Activated naive CD8-positive, alpha-beta T cell treated with anti-CD3 and anti-CD28 coated beads, Interleukin-2, amount 10 ng/mL, durations not matched to agents 7 days and 5 days (primary cell): Measurements from ENCODE around the gene SORCS3. TPM values are rescaled to one million over a fixed set of nuclear protein-coding genes. Genes with fewer than 3 reads are reported as not detected.

Source experiments
- ATAC-seq: fragments of 150-1000 bp; cut with Tn5 transposase; one replicate; pipeline ENCODE4 v1.10.0; 2021; ENCODE audit warnings: low read depth, moderate library complexity
- POLR2A ChIA-PET: fragments of 350-600 bp; sonication (Branson Sonifier 250); formaldehyde crosslinking; loops from one replicate; lab custom pipeline; 2021; ENCODE audit warnings: antibody characterized with exemption; lab: Charles Lee
- DNase-seq: peaks from one replicate; pipeline ENCODE4 v3.0.0; 2021
- H3K27ac Mint-ChIP-seq: one replicate; pipeline ENCODE4 v1.8.0; 2022; ENCODE audit warnings: mild to moderate bottlenecking, mixed read lengths
- H3K27me3 Mint-ChIP-seq: one replicate; pipeline ENCODE4 v1.8.0; 2022; ENCODE audit warnings: mild to moderate bottlenecking, moderate library complexity, mixed read lengths
- H3K36me3 Mint-ChIP-seq: one replicate; pipeline ENCODE4 v1.8.0; 2021; ENCODE audit warnings: mild to moderate bottlenecking, mixed read lengths
- H3K4me1 Mint-ChIP-seq: one replicate; pipeline ENCODE4 v1.8.0; 2021; ENCODE audit warnings: mixed read lengths
- H3K4me3 Mint-ChIP-seq: one replicate; pipeline ENCODE4 v1.8.0; 2022; ENCODE audit warnings: mild to moderate bottlenecking, moderate library complexity, mixed read lengths
- H3K9me3 Mint-ChIP-seq: one replicate; pipeline ENCODE4 v1.8.0; 2021; ENCODE audit warnings: mixed read lengths
- total RNA-seq, 2 experiments: library from RNA; stranded (reverse); gene quantifications; one replicate each; pipeline ENCODE4 v1.2.3, GENCODE V29; 2021

The SORCS3 gene
- total RNA-seq, 2 experiments from 2014 or later = not detected

GRCh38 chr10:105243825-105244224, 602.7 kb downstream of the SORCS3 start:
- no peaks in the 10 kb centered on the region for H3K4me1 Mint-ChIP-seq
- POLR2A ChIA-PET = no interaction called here
- H3K9me3 Mint-ChIP-seq = no peaks in the 10 kb centered on the region
- H3K27ac Mint-ChIP-seq = no peak overlapping the region
- no peak for DNase-seq
- no peaks in the 10 kb centered on the region for H3K27me3 Mint-ChIP-seq
- no peak for ATAC-seq
- no peak overlapping the region for H3K4me3 Mint-ChIP-seq
- H3K36me3 Mint-ChIP-seq = no peaks in the 10 kb centered on the region

DNA sequence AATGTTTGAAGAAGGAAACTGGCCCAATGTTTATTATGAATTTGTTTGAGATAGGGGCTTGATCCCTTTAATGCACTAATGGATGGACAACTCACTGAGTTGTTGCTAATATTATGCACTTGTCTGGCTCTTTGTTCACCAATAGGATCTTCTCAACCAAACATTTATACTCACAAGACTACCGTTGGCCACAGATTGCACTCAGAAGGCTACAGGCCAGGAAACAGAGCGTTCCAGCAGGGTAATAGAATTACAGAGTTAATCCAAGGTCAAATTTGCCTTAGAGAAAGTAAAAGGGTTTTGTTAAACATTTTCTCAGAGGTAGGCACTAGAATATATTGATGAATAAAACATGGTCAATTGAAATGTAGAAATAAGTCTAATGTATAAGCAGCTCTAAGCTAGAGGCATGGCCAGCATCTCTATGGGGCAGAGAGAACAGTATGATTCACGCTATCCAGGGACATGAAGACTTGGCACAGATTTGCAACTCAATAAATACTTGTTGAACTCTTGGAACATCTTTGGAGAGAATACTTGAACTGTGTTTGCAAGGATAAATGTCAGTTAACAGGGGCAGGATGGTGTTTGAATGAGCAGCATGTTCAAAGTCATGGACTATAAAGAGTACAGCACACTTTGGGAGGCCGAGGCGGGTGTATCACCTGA, 606.9 kb downstream of the SORCS3 start:
- Mint-ChIP-seq H3K4me3 (no peak overlapping the region), H3K9me3 (no peaks in the 10 kb centered on the region), H3K4me1 (no peaks in the 10 kb centered on the region), H3K27ac (no peak overlapping the region), H3K27me3 (no peaks in the 10 kb centered on the region), H3K36me3 (no peaks in the 10 kb centered on the region)
- no peak for ATAC-seq
- no peak for DNase-seq
- POLR2A ChIA-PET = no interaction called here

GRCh38 chr10:105252911-105253310, 611.8 kb downstream of the SORCS3 start:
- Mint-ChIP-seq H3K27me3 (no peaks in the 10 kb centered on the region), H3K36me3 (no peaks in the 10 kb centered on the region), H3K9me3 (peaks cover 2% of the 10 kb centered on the region), H3K27ac (no peak overlapping the region), H3K4me1 (peaks cover under 1% of the 10 kb centered on the region), H3K4me3 (no peak overlapping the region)
- ATAC-seq = no peak
- POLR2A ChIA-PET = no interaction called here
- no peak for DNase-seq

GRCh38 chr10:105253515-105254212, 612.6 kb downstream of the SORCS3 start:
- Mint-ChIP-seq H3K27me3 (no peaks in the 10 kb centered on the region), H3K36me3 (no peaks in the 10 kb centered on the region), H3K4me1 (peaks cover 2% of the 10 kb centered on the region), H3K9me3 (peaks cover 2% of the 10 kb centered on the region), H3K27ac (no peak overlapping the region), H3K4me3 (no peak overlapping the region)
- ATAC-seq (no peak), DNase-seq (no peak)
- POLR2A ChIA-PET = no interaction called here

DNA sequence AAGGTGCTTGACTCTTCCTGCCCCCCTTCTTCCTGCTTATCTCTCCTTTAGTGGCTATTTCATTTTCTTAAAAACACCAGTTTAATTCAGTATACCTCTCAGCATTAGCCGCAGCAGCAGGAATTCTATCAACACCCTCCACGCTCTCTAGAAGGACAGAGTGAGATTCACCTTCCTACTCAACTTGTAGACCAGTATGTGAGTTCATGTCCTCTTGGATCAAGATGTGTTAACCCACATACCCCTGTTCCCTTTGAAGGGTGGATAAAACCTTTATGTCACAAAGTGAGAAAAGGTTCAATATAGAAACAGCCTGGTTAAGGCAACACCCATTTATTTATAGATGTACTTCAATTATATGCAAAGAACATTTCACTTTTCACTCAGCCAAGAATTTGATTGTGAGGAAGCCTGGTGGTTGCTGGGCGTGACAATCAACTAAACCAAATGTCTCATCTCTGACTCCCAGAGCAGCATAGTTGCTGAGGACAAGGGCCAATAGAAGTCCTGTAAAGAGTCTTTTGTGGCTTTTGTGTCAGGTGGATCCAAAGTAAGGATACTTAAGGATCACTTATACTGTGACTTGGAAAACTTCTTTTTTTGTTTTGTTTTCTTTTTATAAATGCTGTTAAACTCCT, 617.1 kb downstream of the SORCS3 start:
- DNase-seq = no peak
- H3K27me3 Mint-ChIP-seq = no peaks in the 10 kb centered on the region
- H3K4me3 Mint-ChIP-seq = no peak overlapping the region
- no peak for ATAC-seq
- POLR2A ChIA-PET = no interaction called here
- H3K36me3 Mint-ChIP-seq = no peaks in the 10 kb centered on the region
- H3K9me3 Mint-ChIP-seq = peaks cover 2% of the 10 kb centered on the region
- no peak overlapping the region for H3K27ac Mint-ChIP-seq
- H3K4me1 Mint-ChIP-seq = peaks cover 2% of the 10 kb centered on the region

DNA sequence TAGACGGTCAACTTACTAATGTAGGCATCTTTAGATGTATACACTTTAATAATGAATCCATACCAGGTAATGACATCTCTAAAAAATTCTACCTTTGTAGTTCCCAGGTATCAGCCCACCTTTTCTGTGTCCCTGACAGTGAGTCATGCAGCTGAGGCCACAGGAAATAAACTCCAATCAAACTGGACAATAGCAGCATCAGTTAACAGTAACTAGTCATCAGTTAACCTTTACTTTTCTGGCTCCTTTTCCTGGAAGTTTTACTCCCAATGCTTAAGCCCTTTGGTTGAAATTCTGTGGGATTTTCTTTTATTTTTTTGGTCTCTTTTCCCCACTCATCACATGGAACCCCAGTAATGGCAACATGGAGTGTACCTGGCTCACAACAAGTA, 617.6 kb downstream of the SORCS3 start:
- H3K36me3 Mint-ChIP-seq = no peaks in the 10 kb centered on the region
- ATAC-seq (no peak), DNase-seq (no peak)
- no peaks in the 10 kb centered on the region for H3K9me3 Mint-ChIP-seq
- H3K27ac Mint-ChIP-seq = no peak overlapping the region
- H3K4me3 Mint-ChIP-seq = no peak overlapping the region
- POLR2A ChIA-PET = no interaction called here
- peaks cover 2% of the 10 kb centered on the region for H3K4me1 Mint-ChIP-seq
- H3K27me3 Mint-ChIP-seq = no peaks in the 10 kb centered on the region

- ATAC-seq (no peak), DNase-seq (no peak)
- POLR2A ChIA-PET = no interaction called here
- Mint-ChIP-seq H3K27me3 (no peaks in the 10 kb centered on the region), H3K4me3 (no peak overlapping the region), H3K4me1 (peaks cover 2% of the 10 kb centered on the region), H3K36me3 (no peaks in the 10 kb centered on the region), H3K9me3 (no peaks in the 10 kb centered on the region), H3K27ac (no peak overlapping the region)
Measured at GRCh38 chr10:105259201-105259600, 618.1 kb downstream of the SORCS3 start.

GRCh38 chr10:105262666-105263065, 621.6 kb downstream of the SORCS3 start:
- H3K9me3 Mint-ChIP-seq = no peaks in the 10 kb centered on the region

DNA sequence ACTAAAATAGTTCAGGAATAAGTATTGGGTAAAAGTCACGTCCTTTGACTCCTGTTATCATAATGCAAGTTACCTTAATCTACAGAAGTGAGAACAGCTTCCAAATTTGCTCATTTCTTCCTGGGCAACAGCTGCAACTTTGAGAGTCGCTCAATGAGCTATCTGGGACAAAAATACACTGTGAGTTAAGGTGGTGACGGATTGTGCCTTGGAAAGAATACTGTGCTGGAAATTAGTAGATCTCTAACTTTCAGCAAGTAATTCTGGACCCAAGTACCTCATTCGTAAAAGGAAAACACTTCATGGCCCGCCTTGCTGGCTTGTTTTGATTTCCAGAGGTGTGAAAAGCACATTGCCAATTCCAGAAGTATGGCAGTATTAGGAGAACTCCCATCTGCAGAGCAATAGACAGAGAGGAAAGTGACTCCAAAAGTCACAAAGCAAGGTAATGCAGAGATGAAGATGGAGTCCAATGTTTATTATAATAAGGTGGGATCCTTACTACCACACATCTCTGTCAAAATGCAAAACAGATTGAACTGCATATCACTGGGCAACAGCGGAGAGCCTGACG, 626.0 kb downstream of the SORCS3 start:
- Mint-ChIP-seq H3K27ac (no peak overlapping the region), H3K9me3 (no peaks in the 10 kb centered on the region), H3K36me3 (no peaks in the 10 kb centered on the region), H3K4me1 (no peaks in the 10 kb centered on the region), H3K27me3 (no peaks in the 10 kb centered on the region), H3K4me3 (no peak overlapping the region)
- ATAC-seq (no peak), DNase-seq (no peak)
- POLR2A ChIA-PET = no interaction called here

More at GRCh38 chr10:105262666-105263065, 621.6 kb downstream of the SORCS3 start:
- H3K4me1 Mint-ChIP-seq = peaks cover 2% of the 10 kb centered on the region
- POLR2A ChIA-PET = no interaction called here
- ATAC-seq = no peak
- H3K4me3 Mint-ChIP-seq = no peak overlapping the region
- no peak overlapping the region for H3K27ac Mint-ChIP-seq
- H3K27me3 Mint-ChIP-seq = no peaks in the 10 kb centered on the region
- no peaks in the 10 kb centered on the region for H3K36me3 Mint-ChIP-seq
- DNase-seq = no peak

GRCh38 chr10:105268961-105269360, 627.9 kb downstream of the SORCS3 start:
- ATAC-seq (no peak), DNase-seq (no peak)
- no peak overlapping the region for H3K4me3 Mint-ChIP-seq
- no peaks in the 10 kb centered on the region for H3K9me3 Mint-ChIP-seq
- no peaks in the 10 kb centered on the region for H3K36me3 Mint-ChIP-seq
- POLR2A ChIA-PET = no interaction called here
- H3K4me1 Mint-ChIP-seq = no peaks in the 10 kb centered on the region
- no peak overlapping the region for H3K27ac Mint-ChIP-seq
- peaks cover 2% of the 10 kb centered on the region for H3K27me3 Mint-ChIP-seq

- Mint-ChIP-seq H3K36me3 (no peaks in the 10 kb centered on the region), H3K4me1 (no peaks in the 10 kb centered on the region), H3K27ac (no peak overlapping the region), H3K27me3 (peaks cover 2% of the 10 kb centered on the region), H3K4me3 (no peak overlapping the region), H3K9me3 (no peaks in the 10 kb centered on the region)
- no peak for DNase-seq
- POLR2A ChIA-PET = no interaction called here
- no peak for ATAC-seq
Measured at GRCh38 chr10:105269689-105270088, 628.6 kb downstream of the SORCS3 start.

GRCh38 chr10:105274556-105275070, 633.5 kb downstream of the SORCS3 start:
- ATAC-seq (no peak), DNase-seq (no peak)
- H3K9me3 Mint-ChIP-seq = no peaks in the 10 kb centered on the region
- H3K27me3 Mint-ChIP-seq = peaks cover 2% of the 10 kb centered on the region
- H3K36me3 Mint-ChIP-seq = no peaks in the 10 kb centered on the region
- POLR2A ChIA-PET = no interaction called here
- H3K4me1 Mint-ChIP-seq = no peaks in the 10 kb centered on the region
- no peak overlapping the region for H3K27ac Mint-ChIP-seq
- no peak overlapping the region for H3K4me3 Mint-ChIP-seq

- no peaks in the 10 kb centered on the region for H3K9me3 Mint-ChIP-seq
- no peaks in the 10 kb centered on the region for H3K27me3 Mint-ChIP-seq
- no peak overlapping the region for H3K27ac Mint-ChIP-seq
- H3K4me3 Mint-ChIP-seq = no peak overlapping the region
- DNase-seq = no peak
- H3K36me3 Mint-ChIP-seq = no peaks in the 10 kb centered on the region
- POLR2A ChIA-PET = no interaction called here
- no peaks in the 10 kb centered on the region for H3K4me1 Mint-ChIP-seq
- ATAC-seq = no peak
Measured at GRCh38 chr10:105278439-105278838, 637.3 kb downstream of the SORCS3 start.
